HG03520 (cell line): Measurements from ENCODE around the gene NPY4R2.
"Not testable (repeated sequence)": the region's sequence is repeated elsewhere in the genome, so short reads cannot be mapped to it uniquely, and the experiment has no call there.

Experiments used
- ATAC-seq: cut with Tn5 transposase; IDR thresholded peaks from one replicate; pipeline ENCODE4 v1.9.1; 2021; ENCODE audit warnings: mild to moderate bottlenecking, moderate library complexity; ENCODE audit not compliant: unreplicated experiment

NPY4R2 gene

GRCh38 chr10:47928225-47928624 is 9.8 kb downstream of the NPY4R2 start:
- not testable (repeated sequence) for ATAC-seq

- ATAC-seq, result not testable (repeated sequence)
Measured at GRCh38 chr10:47932824-47933223, 14.4 kb downstream of the NPY4R2 start.

- not testable (repeated sequence) for ATAC-seq
Measured at GRCh38 chr10:47933462-47933861, 15.0 kb downstream of the NPY4R2 start.

GRCh38 chr10:47936772-47937228 is 18.3 kb downstream of the NPY4R2 start:
- not testable (repeated sequence) for ATAC-seq

- not testable (repeated sequence) for ATAC-seq
Measured at GRCh38 chr10:47937634-47938033, 19.2 kb downstream of the NPY4R2 start.

- not testable (repeated sequence) for ATAC-seq
Measured at GRCh38 chr10:47940821-47941220, 22.4 kb downstream of the NPY4R2 start.

GRCh38 chr10:47941379-47941778 is 22.9 kb downstream of the NPY4R2 start:
- not testable (repeated sequence) for ATAC-seq

- ATAC-seq, result not testable (repeated sequence)
Measured at GRCh38 chr10:47942351-47943019, 24.0 kb downstream of the NPY4R2 start.

GRCh38 chr10:47943328-47943727 is 24.9 kb downstream of the NPY4R2 start:
- ATAC-seq, result not testable (repeated sequence)

- not testable (repeated sequence) for ATAC-seq
Measured at GRCh38 chr10:47947424-47947823, 29.0 kb downstream of the NPY4R2 start.

- not testable (repeated sequence) for ATAC-seq
Measured at GRCh38 chr10:47957158-47957557, 38.7 kb downstream of the NPY4R2 start.

GRCh38 chr10:47959677-47960076 is 41.2 kb downstream of the NPY4R2 start:
- ATAC-seq, result not testable (repeated sequence)

- not testable (repeated sequence) for ATAC-seq
Measured at GRCh38 chr10:47960699-47961098, 42.2 kb downstream of the NPY4R2 start.

- not testable (repeated sequence) for ATAC-seq
Measured at GRCh38 chr10:47962785-47963184, 44.3 kb downstream of the NPY4R2 start.

GRCh38 chr10:47964280-47965063 is 46.0 kb downstream of the NPY4R2 start:
- not testable (repeated sequence) for ATAC-seq

- not testable (repeated sequence) for ATAC-seq
Measured at GRCh38 chr10:47968988-47969387, 50.5 kb downstream of the NPY4R2 start.

GRCh38 chr10:47970047-47970446 is 51.6 kb downstream of the NPY4R2 start:
- ATAC-seq, result not testable (repeated sequence)

- ATAC-seq, result not testable (repeated sequence)
Measured at GRCh38 chr10:47971598-47971997, 53.1 kb downstream of the NPY4R2 start.

GRCh38 chr10:47972077-47972476 is 53.6 kb downstream of the NPY4R2 start:
- ATAC-seq, result not testable (repeated sequence)
